GM12878 (cell line): ENCODE results near the gene BATF. TPM values are rescaled to one million over a fixed set of nuclear protein-coding genes. Genes with fewer than 3 reads are reported as not detected.

Experiments used
- BHLHE40 ChIP-seq, 2 experiments: fragments of 450-650 bp in 1 of 2; IDR thresholded peaks; 2 replicates each; pipeline ENCODE4 v1.6.1; 2011 to 2017; ENCODE audit warnings: low read depth in 2 of 2, borderline replicate concordance in 1 of 2, improper control_type of control experiment in 1 of 2, low read length in 1 of 2, mild to moderate bottlenecking in 1 of 2
- DPF2 ChIP-seq: fragments of 450-650 bp; IDR thresholded peaks from 2 replicates; pipeline ENCODE4 v1.6.1; 2017; ENCODE audit warnings: mild to moderate bottlenecking
- FOS ChIP-seq: IDR thresholded peaks from 3 replicates; pipeline ENCODE4 v1.6.1; 2011; ENCODE audit warnings: borderline replicate concordance; ENCODE audit not compliant: insufficient read length; ENCODE audit errors: extremely low read depth
- MEF2B ChIP-seq: fragments of 450-650 bp; IDR thresholded peaks from 2 replicates; pipeline ENCODE4 v1.6.1; 2018; ENCODE audit warnings: mild to moderate bottlenecking, moderate library complexity; ENCODE audit not compliant: partially characterized antibody, poor library complexity, severe bottlenecking
- MTA2 ChIP-seq: fragments of 450-650 bp; IDR thresholded peaks from 2 replicates; pipeline ENCODE4 v1.6.1; 2016; ENCODE audit warnings: low read depth, mild to moderate bottlenecking, moderate library complexity
- PAX5 ChIP-seq: IDR thresholded peaks from 2 replicates; pipeline ENCODE4 v1.6.1; 2011; ENCODE audit warnings: low read depth, low read length, borderline replicate concordance
- SIN3A ChIP-seq: IDR thresholded peaks from 2 replicates; pipeline ENCODE4 v1.6.1; 2012; ENCODE audit warnings: low read depth, low read length, improper control_type of control experiment
- polyA plus RNA-seq, 11 experiments: library from polyadenylated mRNA; depleted of rRNA in 4 of 11; unstranded in 6 of 11; stranded (reverse) in 5 of 11; fragments of >200 nt; fragmentation: Nextera tagmentation in 4 of 11; fragmentation: Illumina TruSeq in 1 of 11; extraction: Ambion mirVana in 4 of 11; extraction: Trizol in 1 of 11; gene quantifications; 1 replicate in 1 of 11; 2 replicates in 10 of 11; pipeline versions ENCODE4 v1.2.1 to v1.2.3, GENCODE V29; 2011 to 2016; ENCODE audit warnings: inconsistent platforms in 2 of 11, missing spikeins in 2 of 11, low read depth in 1 of 11
- total RNA-seq, 4 experiments: library from RNA; depleted of rRNA in 3 of 4; stranded (reverse); fragments of >200 nt in 3 of 4; fragmentation: Illumina TruSeq in 1 of 4; extraction: Trizol in 1 of 4; gene quantifications; 2 replicates each; pipeline versions ENCODE4 v1.2.1 to v1.2.3, GENCODE V29; 2013 to 2021
- TF ChIP-seq, protein P1 (sequence below): fragments of 450-650 bp; IDR thresholded peaks from 2 replicates; pipeline ENCODE4 v1.6.1; 2016; ENCODE audit warnings: mild to moderate bottlenecking, moderate library complexity, borderline replicate concordance
- TF ChIP-seq, protein P2 (sequence below): fragments of 150-350 bp; IDR thresholded peaks from 2 replicates; pipeline ENCODE4 v1.6.1; 2016; ENCODE audit warnings: low read depth, low read length
- TF ChIP-seq, protein P3 (sequence below): fragments of 450-650 bp; IDR thresholded peaks from 2 replicates; pipeline ENCODE4 v1.6.1; 2017; ENCODE audit warnings: antibody characterized with exemption, mild to moderate bottlenecking, moderate library complexity
- TF ChIP-seq, protein P4 (sequence below): fragments of 450-650 bp; formaldehyde crosslinking; IDR thresholded peaks from 2 replicates; pipeline ENCODE4 v1.4.0; 2022; ENCODE audit warnings: mild to moderate bottlenecking, moderate library complexity

The BATF gene
- total and polyA plus RNA-seq, 10 of the 15 experiments (the other 5 are each of a cell fraction or from before 2014, with no cell fraction given), result 10.0 to 154 (median 103) TPM

DNA sequence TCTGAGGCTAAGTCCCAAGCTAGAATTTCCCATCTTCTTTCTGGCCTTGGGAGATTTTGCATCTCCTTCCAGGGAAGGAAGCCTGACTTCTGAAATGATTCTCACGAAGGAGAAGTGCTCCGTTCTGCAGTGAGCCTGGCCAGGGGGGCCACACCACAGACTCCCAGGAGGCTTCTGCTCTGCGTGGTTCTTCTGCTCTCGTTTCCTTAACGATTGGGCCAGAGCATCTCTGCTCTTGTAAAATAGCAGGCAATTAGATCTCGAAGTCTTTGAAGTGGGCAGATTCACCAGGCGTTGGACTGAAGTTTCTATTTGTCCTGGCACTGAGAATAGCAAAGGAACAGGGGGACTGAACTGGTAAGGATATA is 6.7 kb upstream of the BATF start (continued):
- TF ChIP-seq, protein P1, sequence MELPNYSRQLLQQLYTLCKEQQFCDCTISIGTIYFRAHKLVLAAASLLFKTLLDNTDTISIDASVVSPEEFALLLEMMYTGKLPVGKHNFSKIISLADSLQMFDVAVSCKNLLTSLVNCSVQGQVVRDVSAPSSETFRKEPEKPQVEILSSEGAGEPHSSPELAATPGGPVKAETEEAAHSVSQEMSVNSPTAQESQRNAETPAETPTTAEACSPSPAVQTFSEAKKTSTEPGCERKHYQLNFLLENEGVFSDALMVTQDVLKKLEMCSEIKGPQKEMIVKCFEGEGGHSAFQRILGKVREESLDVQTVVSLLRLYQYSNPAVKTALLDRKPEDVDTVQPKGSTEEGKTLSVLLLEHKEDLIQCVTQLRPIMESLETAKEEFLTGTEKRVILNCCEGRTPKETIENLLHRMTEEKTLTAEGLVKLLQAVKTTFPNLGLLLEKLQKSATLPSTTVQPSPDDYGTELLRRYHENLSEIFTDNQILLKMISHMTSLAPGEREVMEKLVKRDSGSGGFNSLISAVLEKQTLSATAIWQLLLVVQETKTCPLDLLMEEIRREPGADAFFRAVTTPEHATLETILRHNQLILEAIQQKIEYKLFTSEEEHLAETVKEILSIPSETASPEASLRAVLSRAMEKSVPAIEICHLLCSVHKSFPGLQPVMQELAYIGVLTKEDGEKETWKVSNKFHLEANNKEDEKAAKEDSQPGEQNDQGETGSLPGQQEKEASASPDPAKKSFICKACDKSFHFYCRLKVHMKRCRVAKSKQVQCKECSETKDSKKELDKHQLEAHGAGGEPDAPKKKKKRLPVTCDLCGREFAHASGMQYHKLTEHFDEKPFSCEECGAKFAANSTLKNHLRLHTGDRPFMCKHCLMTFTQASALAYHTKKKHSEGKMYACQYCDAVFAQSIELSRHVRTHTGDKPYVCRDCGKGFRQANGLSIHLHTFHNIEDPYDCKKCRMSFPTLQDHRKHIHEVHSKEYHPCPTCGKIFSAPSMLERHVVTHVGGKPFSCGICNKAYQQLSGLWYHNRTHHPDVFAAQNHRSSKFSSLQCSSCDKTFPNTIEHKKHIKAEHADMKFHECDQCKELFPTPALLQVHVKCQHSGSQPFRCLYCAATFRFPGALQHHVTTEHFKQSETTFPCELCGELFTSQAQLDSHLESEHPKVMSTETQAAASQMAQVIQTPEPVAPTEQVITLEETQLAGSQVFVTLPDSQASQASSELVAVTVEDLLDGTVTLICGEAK, result no peak
- TF ChIP-seq, protein P2, sequence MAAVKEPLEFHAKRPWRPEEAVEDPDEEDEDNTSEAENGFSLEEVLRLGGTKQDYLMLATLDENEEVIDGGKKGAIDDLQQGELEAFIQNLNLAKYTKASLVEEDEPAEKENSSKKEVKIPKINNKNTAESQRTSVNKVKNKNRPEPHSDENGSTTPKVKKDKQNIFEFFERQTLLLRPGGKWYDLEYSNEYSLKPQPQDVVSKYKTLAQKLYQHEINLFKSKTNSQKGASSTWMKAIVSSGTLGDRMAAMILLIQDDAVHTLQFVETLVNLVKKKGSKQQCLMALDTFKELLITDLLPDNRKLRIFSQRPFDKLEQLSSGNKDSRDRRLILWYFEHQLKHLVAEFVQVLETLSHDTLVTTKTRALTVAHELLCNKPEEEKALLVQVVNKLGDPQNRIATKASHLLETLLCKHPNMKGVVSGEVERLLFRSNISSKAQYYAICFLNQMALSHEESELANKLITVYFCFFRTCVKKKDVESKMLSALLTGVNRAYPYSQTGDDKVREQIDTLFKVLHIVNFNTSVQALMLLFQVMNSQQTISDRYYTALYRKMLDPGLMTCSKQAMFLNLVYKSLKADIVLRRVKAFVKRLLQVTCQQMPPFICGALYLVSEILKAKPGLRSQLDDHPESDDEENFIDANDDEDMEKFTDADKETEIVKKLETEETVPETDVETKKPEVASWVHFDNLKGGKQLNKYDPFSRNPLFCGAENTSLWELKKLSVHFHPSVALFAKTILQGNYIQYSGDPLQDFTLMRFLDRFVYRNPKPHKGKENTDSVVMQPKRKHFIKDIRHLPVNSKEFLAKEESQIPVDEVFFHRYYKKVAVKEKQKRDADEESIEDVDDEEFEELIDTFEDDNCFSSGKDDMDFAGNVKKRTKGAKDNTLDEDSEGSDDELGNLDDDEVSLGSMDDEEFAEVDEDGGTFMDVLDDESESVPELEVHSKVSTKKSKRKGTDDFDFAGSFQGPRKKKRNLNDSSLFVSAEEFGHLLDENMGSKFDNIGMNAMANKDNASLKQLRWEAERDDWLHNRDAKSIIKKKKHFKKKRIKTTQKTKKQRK, result no peak
- TF ChIP-seq, protein P3, sequence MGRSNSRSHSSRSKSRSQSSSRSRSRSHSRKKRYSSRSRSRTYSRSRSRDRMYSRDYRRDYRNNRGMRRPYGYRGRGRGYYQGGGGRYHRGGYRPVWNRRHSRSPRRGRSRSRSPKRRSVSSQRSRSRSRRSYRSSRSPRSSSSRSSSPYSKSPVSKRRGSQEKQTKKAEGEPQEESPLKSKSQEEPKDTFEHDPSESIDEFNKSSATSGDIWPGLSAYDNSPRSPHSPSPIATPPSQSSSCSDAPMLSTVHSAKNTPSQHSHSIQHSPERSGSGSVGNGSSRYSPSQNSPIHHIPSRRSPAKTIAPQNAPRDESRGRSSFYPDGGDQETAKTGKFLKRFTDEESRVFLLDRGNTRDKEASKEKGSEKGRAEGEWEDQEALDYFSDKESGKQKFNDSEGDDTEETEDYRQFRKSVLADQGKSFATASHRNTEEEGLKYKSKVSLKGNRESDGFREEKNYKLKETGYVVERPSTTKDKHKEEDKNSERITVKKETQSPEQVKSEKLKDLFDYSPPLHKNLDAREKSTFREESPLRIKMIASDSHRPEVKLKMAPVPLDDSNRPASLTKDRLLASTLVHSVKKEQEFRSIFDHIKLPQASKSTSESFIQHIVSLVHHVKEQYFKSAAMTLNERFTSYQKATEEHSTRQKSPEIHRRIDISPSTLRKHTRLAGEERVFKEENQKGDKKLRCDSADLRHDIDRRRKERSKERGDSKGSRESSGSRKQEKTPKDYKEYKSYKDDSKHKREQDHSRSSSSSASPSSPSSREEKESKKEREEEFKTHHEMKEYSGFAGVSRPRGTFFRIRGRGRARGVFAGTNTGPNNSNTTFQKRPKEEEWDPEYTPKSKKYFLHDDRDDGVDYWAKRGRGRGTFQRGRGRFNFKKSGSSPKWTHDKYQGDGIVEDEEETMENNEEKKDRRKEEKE, result no peak
- peak; percentile 88 for TF ChIP-seq MTA2
- TF ChIP-seq MEF2B, result peak; percentile 99
- TF ChIP-seq BHLHE40 (IDR thresholded peaks at IDR 0.05; ENCODE audit: borderline replicate concordance in 1 of 2, low read depth in 2 of 2, low read length in 1 of 2), result peak in 1 of 2 experiments; percentile 33; a peak in 1 of 4 replicates
- peak; percentile 93 for TF ChIP-seq PAX5
- TF ChIP-seq SIN3A, result no peak
- peak; percentile 93 for TF ChIP-seq DPF2
- no peak for TF ChIP-seq FOS
- TF ChIP-seq, protein P4, sequence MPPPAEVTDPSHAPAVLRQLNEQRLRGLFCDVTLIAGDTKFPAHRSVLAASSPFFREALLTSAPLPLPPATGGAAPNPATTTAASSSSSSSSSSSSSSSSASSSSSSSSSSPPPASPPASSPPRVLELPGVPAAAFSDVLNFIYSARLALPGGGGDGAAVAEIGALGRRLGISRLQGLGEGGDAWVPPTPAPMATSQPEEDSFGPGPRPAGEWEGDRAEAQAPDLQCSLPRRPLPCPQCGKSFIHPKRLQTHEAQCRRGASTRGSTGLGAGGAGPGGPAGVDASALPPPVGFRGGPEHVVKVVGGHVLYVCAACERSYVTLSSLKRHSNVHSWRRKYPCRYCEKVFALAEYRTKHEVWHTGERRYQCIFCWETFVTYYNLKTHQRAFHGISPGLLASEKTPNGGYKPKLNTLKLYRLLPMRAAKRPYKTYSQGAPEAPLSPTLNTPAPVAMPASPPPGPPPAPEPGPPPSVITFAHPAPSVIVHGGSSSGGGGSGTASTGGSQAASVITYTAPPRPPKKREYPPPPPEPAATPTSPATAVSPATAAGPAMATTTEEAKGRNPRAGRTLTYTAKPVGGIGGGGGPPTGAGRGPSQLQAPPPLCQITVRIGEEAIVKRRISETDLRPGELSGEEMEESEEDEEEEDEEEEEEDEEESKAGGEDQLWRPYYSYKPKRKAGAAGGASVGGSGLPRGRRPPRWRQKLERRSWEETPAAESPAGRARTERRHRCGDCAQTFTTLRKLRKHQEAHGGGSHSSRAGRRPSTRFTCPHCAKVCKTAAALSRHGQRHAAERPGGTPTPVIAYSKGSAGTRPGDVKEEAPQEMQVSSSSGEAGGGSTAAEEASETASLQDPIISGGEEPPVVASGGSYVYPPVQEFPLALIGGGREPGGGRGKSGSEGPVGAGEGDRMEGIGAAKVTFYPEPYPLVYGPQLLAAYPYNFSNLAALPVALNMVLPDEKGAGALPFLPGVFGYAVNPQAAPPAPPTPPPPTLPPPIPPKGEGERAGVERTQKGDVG, result no peak
